Effector CD8-positive, alpha-beta T cell (primary cell): ENCODE measurements around the gene TWF1.
"Not testable (repeated sequence)": the region's sequence is repeated elsewhere in the genome, so short reads cannot be mapped to it uniquely, and the experiment has no call there.

Source experiments
- DNase-seq: peaks from one replicate; lab custom pipeline; 2025; lab: John Stamatoyannopoulos, UW

Gene TWF1

DNA sequence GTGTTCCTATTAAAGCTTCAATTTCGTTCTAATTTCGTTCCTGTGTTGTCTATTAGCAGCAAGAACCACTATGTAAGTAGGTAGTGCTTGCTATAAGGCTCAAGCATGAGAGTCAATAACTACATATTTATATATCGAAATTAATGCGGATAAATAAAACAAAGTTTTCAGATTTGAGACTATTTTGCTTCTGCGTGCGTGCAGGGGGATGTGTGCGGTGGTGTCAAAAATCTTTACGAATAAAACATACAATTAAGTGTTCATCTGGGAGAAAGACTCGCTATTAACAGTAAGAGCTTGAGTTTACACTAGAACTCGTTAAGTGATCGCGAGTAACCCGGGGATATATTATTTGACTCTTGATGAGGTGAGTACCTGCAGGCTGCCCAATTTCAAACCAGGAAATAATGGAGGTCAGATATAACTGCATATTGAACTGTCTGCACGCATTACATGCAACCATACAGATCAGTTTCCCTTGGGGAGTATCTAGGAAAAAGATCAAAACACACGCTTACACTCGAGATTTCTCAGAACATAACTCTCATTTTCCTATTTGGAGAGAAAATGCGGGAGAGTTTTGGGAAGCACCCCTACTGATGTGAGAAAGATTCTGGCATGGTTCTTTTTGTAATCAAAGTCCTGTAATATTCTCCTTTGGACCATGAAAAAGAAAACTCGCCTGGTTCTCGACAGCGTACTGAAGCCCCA, 813 bp downstream of the TWF1 start:
- DNase-seq, result no peak

DNA sequence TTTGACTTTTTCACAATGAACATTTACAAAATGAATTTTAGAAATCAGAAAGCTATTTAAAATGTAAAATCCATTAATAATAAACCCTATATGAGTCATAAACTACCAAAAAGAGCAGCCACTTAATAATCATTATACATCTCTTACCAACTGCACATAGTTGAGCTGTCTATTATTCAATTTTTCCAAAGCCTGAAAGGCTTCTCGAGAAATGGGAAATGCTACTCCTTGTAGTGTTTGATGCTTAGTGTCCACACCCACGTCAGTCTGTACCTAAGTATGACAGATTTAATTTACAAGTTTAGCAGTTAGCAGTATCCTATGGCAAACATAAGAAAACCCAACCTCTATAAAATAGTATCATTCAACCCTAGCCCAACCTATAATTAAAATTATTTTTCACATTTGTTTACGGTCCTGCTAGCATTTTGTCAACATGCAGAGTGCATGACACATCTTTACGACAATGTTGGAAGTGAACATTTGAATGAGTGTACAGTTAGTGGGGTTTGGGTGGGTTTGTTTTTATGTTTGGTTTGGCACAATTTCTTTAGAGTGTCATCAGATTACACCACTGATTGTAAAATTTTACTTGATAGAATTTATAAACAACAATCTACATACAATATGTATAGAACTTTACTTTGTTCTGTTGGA, 8.4 kb downstream of the TWF1 start:
- no peak for DNase-seq

- no peak for DNase-seq
Measured at GRCh38 chr12:43795716-43796280, 10.3 kb downstream of the TWF1 start.

GRCh38 chr12:43789941-43790340, 16.2 kb downstream of the TWF1 start:
- no peak for DNase-seq

DNA sequence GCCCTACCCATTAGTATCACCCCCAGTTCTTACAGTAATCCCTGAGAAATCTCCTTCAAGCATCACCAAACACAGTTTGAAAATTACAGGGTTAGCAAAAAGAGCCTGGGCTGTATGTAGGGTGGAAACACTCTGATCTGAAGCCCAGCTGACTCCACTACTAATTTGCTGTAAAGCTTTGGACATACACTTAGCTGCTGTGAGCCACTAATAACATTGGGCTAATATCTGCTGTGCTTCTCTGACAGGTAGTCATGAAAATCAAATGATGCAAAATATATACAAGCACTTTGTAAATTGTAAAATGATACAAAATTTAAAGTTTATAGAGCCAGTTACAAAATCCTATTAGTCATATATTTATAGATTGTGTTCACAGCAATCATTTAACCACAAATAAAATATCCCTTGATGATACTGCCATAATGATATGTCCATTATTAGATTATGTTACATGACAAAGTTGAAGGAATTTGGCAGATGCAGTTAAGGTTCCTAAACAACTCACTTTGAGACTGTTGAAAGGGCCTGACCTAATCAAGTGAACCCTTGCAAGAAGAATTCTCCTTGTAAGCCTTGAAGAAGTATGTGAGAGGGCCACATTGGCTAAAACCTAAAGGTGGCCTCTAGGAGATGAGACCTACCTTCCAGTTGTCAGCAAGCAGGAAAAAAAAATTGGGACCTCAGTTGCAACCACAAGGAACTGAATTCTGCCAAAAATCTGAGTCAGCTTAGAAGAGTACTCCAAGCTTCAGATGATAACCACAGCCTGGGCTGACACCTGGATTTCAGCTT, 19.0 kb downstream of the TWF1 start:
- no peak for DNase-seq

GRCh38 chr12:43776498-43776897, 29.6 kb downstream of the TWF1 start:
- no peak for DNase-seq

DNA sequence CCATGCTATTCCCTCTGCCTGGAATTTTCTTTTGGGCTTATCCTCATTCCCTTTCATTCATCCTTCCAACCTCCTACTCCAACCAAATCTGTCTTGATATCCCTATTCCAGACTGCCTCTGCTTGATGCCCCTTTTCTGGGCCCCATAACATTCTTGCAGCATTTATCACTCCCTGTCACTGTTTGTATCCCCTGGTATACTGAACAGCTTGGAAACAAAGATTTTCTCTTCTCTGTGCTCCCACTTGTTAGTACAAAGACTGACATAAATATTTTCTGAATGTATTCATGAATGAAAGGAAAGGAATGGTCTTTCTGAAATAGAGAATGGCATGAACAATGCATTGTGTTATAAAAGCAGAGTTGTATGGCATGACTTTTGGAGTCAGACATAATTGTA, 39.8 kb downstream of the TWF1 start:
- DNase-seq, result no peak

GRCh38 chr12:43764528-43764927, 41.6 kb downstream of the TWF1 start:
- no peak for DNase-seq

DNA sequence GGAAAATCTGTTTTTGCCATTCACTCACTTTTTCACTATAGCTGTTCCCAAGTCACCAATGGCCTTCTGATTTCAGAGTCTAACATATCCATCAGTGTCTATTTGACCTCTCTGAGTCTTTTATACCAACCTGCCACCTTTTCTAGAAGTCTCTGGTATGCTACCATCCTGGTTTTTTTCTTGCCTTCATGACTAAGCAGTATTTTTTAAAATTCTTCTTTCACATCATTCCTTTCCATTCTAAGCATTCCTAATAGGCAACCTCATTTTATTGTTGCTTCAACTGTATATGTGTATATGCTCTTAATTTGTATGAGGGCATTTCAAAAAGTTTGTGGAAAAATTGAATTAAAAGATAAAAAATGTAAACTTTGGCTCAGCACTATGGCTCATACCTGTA, 42.3 kb downstream of the TWF1 start:
- DNase-seq, result no peak

GRCh38 chr12:43762596-43762995, 43.5 kb downstream of the TWF1 start:
- DNase-seq, result no peak

DNA sequence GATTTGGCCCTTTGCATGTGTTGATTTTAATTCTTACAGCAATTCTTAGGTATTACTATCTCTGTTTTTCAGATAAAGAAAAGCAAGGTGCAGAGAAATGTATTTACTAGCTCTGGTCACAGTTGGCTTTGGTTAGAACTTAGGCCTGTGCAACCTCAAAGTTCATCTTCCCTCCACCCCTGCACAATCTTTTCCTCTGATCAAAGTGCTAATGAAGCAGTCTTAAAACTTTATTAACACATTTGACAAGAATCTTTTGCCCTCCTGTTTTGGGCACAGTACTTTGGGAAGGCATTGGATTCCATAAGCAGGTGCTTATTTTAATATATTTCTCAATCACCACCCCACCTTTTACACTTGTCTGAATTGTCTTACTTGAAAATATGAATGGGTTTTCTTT, 44.6 kb downstream of the TWF1 start:
- no peak for DNase-seq

GRCh38 chr12:43760396-43760795, 45.7 kb downstream of the TWF1 start:
- DNase-seq, result no peak

- DNase-seq, result peak; percentile 93
Measured at GRCh38 chr12:43758728-43759563, 47.2 kb downstream of the TWF1 start, which contains the start of the genes IRAK4 and PUS7L. Gene IRAK4, plus strand, starts transcription at chr12:43758951. Its CDS starts 9,161 bp downstream, at chr12:43768112. Gene PUS7L, minus strand, starts transcription at chr12:43758790. Its CDS starts 3,545 bp downstream, at chr12:43755245.

- no peak for DNase-seq
Measured at GRCh38 chr12:43758247-43758727, 47.8 kb downstream of the TWF1 start.

- DNase-seq, result no peak
Measured at GRCh38 chr12:43754015-43754414, 52.1 kb downstream of the TWF1 start.

DNA sequence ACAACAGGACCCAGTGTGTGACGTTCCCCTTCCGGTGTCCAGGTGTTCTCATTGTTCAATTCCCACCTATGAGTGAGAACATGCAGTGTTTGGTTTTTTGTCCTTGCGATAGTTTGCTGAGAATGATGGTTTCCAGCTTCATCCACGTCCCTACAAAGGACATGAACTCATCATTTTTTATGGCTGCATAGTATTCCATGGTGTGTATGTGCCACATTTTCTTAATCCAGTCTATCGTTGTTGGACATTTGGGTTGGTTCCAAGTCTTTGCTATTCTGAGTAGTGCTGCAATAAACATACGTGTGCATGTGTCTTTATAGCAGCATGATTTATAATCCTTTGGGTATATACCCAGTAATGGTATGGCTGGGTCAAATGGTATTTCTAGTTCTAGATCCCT, 54.8 kb downstream of the TWF1 start:
- not testable (repeated sequence) for DNase-seq

DNA sequence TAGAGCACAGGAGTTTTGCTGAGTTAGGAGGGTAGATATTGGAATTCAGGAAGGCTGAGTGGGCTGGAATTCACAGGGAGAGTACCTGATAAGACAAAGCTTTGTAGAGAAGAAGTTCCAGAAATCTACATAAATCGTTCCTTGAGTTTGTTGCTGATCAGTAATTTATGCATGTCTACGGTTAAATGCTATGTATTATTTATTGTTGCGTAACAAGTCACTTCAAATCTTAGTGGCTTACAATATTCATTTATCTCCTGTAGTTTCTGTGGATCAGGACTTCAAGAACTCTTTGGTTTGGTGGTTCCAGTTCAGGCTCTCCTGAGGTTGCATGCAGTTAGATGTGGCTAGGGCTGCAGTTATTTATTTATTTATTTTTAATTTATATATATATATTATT, 55.3 kb downstream of the TWF1 start:
- no peak for DNase-seq

DNA sequence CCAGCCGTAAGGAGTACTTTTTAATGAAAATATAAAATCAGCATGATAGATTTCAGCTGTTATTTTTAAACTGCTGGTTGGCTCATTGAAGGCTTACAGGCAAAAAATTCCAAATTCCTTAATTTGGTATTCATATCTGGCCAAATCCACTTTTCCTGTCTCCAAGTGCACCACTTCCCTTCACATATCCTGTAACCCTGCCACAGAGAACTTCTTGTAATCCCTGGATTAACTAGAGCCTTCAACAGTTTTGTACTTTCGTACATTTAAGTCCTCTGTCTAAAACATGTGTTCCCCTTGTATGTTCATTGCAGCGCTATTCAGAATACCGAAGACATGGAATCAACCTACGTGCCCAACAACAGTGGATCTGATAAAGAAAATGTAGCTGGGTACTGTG, 57.1 kb downstream of the TWF1 start:
- no peak for DNase-seq

DNA sequence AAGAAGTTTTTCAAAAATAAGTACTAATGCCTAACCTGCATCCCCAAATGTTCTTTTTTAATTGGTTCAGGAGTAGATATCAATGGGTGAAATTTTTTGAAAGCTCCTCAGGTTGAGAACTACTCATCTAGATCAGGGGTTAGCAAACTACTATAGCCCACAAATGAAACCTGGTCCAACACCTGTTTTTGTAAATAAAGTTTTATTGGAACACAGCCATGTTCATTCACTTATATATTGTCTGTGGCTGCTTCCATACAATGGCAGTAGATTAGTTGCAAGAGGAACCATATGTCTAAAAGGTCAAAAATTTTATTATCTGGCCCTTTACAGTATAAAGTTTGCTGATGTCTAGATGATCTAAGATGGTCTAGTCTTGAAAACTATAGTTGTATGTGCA, 61.3 kb downstream of the TWF1 start:
- DNase-seq, result no peak
